Measurements from ENCODE around the gene RIC3.

The RIC3 gene

GRCh38 chr11:8183111-8183510 lies 14.3 kb upstream of the RIC3 start:
- no peak overlapping the region for H4K5ac ChIP-seq (ENCODE audit: low read length)
- H3K56ac ChIP-seq (ENCODE audit: low read length), result no peak overlapping the region
- H3K4me1 ChIP-seq (ENCODE audit: control insufficient read depth, low read depth, low read length), result no peaks in the 10 kb centered on the region
- no peak overlapping the region for H2AK5ac ChIP-seq (ENCODE audit: low read length)
- no CpG with 5 or more reads among the region's 5 CpGs for WGBS (ENCODE audit: extremely low coverage, insufficient coverage, low lambda C conversion rate)
- no peak for DNase-seq
- H3K18ac ChIP-seq (ENCODE audit: low read length), result no peak overlapping the region
- H2BK5ac ChIP-seq (ENCODE audit: low read length), result no peak overlapping the region
- no peak overlapping the region for H3K4me2 ChIP-seq (ENCODE audit: low read length)
- H2BK15ac ChIP-seq (replicated peaks; ENCODE audit: low read depth), result no peak overlapping the region
- no peaks in the 10 kb centered on the region for H3K79me2 ChIP-seq (ENCODE audit: control insufficient read depth, insufficient read depth, low read length)
- H3K27ac ChIP-seq (ENCODE audit: low read depth, low read length), result no peak overlapping the region
- H3K27me3 ChIP-seq (ENCODE audit: insufficient read depth, low read length, poor library complexity), result no peaks in the 10 kb centered on the region
- no peak overlapping the region for H3K4me3 ChIP-seq (ENCODE audit: low read length)
- H2BK120ac ChIP-seq (ENCODE audit: low read depth, low read length), result no peak overlapping the region
- H3K23ac ChIP-seq (ENCODE audit: low read length), result no peak overlapping the region
- H3K4ac ChIP-seq (ENCODE audit: low read depth, low read length), result no peak overlapping the region
- H3K36me3 ChIP-seq (ENCODE audit: control insufficient read depth, insufficient read depth, low read length), result no peaks in the 10 kb centered on the region
- H3K9ac ChIP-seq (ENCODE audit: low read length), result no peak overlapping the region
- H4K8ac ChIP-seq (ENCODE audit: low read depth, low read length), result no peak overlapping the region
- no peaks in the 10 kb centered on the region for H3K79me1 ChIP-seq (ENCODE audit: low read length)

GRCh38 chr11:8180469-8180868 lies 11.6 kb upstream of the RIC3 start:
- no CpG with 5 or more reads among the region's 4 CpGs for WGBS (ENCODE audit: extremely low coverage, insufficient coverage, low lambda C conversion rate)
- no peak for DNase-seq
- Histone ChIP-seq H3K79me2 (ENCODE audit: control insufficient read depth, insufficient read depth, low read length) (no peaks in the 10 kb centered on the region), H3K4me2 (ENCODE audit: low read length) (no peak overlapping the region), H3K27ac (ENCODE audit: low read depth, low read length) (no peak overlapping the region), H3K4me3 (ENCODE audit: low read length) (no peak overlapping the region), H2BK120ac (ENCODE audit: low read depth, low read length) (no peak overlapping the region), H4K5ac (ENCODE audit: low read length) (no peak overlapping the region), H3K56ac (ENCODE audit: low read length) (no peak overlapping the region), H3K23ac (ENCODE audit: low read length) (no peak overlapping the region), H2AK5ac (ENCODE audit: low read length) (no peak overlapping the region), H3K9ac (ENCODE audit: low read length) (no peak overlapping the region), H3K4ac (ENCODE audit: low read depth, low read length) (no peak overlapping the region), H4K8ac (ENCODE audit: low read depth, low read length) (no peak overlapping the region), H2BK15ac (replicated peaks; ENCODE audit: low read depth) (no peak overlapping the region), H3K36me3 (ENCODE audit: control insufficient read depth, insufficient read depth, low read length) (no peaks in the 10 kb centered on the region), H3K79me1 (ENCODE audit: low read length) (no peaks in the 10 kb centered on the region), H2BK5ac (ENCODE audit: low read length) (no peak overlapping the region), H3K18ac (ENCODE audit: low read length) (no peak overlapping the region), H3K27me3 (ENCODE audit: insufficient read depth, low read length, poor library complexity) (no peaks in the 10 kb centered on the region), H3K4me1 (ENCODE audit: control insufficient read depth, low read depth, low read length) (no peaks in the 10 kb centered on the region)

GRCh38 chr11:8178297-8178696 lies 9.5 kb upstream of the RIC3 start:
- no peaks in the 10 kb centered on the region for H3K79me2 ChIP-seq (ENCODE audit: control insufficient read depth, insufficient read depth, low read length)
- H3K4ac ChIP-seq (ENCODE audit: low read depth, low read length), result no peak overlapping the region
- H3K36me3 ChIP-seq (ENCODE audit: control insufficient read depth, insufficient read depth, low read length), result no peaks in the 10 kb centered on the region
- H3K4me3 ChIP-seq (ENCODE audit: low read length), result no peak overlapping the region
- no peak overlapping the region for H2BK5ac ChIP-seq (ENCODE audit: low read length)
- no peaks in the 10 kb centered on the region for H3K27me3 ChIP-seq (ENCODE audit: insufficient read depth, low read length, poor library complexity)
- H2BK120ac ChIP-seq (ENCODE audit: low read depth, low read length), result no peak overlapping the region
- H3K4me1 ChIP-seq (ENCODE audit: control insufficient read depth, low read depth, low read length), result no peaks in the 10 kb centered on the region
- no peaks in the 10 kb centered on the region for H3K79me1 ChIP-seq (ENCODE audit: low read length)
- no peak overlapping the region for H2AK5ac ChIP-seq (ENCODE audit: low read length)
- no peak overlapping the region for H2BK15ac ChIP-seq (replicated peaks; ENCODE audit: low read depth)
- no peak overlapping the region for H3K27ac ChIP-seq (ENCODE audit: low read depth, low read length)
- H3K9ac ChIP-seq (ENCODE audit: low read length), result no peak overlapping the region
- H4K5ac ChIP-seq (ENCODE audit: low read length), result no peak overlapping the region
- H3K4me2 ChIP-seq (ENCODE audit: low read length), result no peak overlapping the region
- H3K18ac ChIP-seq (ENCODE audit: low read length), result no peak overlapping the region
- no CpG with 5 or more reads among the region's 1 CpG for WGBS (ENCODE audit: extremely low coverage, insufficient coverage, low lambda C conversion rate)
- no peak overlapping the region for H4K8ac ChIP-seq (ENCODE audit: low read depth, low read length)
- no peak overlapping the region for H3K56ac ChIP-seq (ENCODE audit: low read length)
- no peak overlapping the region for H3K23ac ChIP-seq (ENCODE audit: low read length)
- peak; percentile 50 for DNase-seq

GRCh38 chr11:8177136-8177535 lies 8.3 kb upstream of the RIC3 start:
- H3K4me2 ChIP-seq (ENCODE audit: low read length), result no peak overlapping the region
- no peaks in the 10 kb centered on the region for H3K79me2 ChIP-seq (ENCODE audit: control insufficient read depth, insufficient read depth, low read length)
- H3K4ac ChIP-seq (ENCODE audit: low read depth, low read length), result no peak overlapping the region
- no CpG with 5 or more reads among the region's 5 CpGs for WGBS (ENCODE audit: extremely low coverage, insufficient coverage, low lambda C conversion rate)
- H2AK5ac ChIP-seq (ENCODE audit: low read length), result no peak overlapping the region
- H4K5ac ChIP-seq (ENCODE audit: low read length), result no peak overlapping the region
- H3K27ac ChIP-seq (ENCODE audit: low read depth, low read length), result no peak overlapping the region
- H2BK120ac ChIP-seq (ENCODE audit: low read depth, low read length), result no peak overlapping the region
- DNase-seq, result no peak
- H3K79me1 ChIP-seq (ENCODE audit: low read length), result no peaks in the 10 kb centered on the region
- no peak overlapping the region for H3K56ac ChIP-seq (ENCODE audit: low read length)
- H2BK15ac ChIP-seq (replicated peaks; ENCODE audit: low read depth), result no peak overlapping the region
- H4K8ac ChIP-seq (ENCODE audit: low read depth, low read length), result no peak overlapping the region
- H2BK5ac ChIP-seq (ENCODE audit: low read length), result no peak overlapping the region
- no peak overlapping the region for H3K23ac ChIP-seq (ENCODE audit: low read length)
- no peaks in the 10 kb centered on the region for H3K4me1 ChIP-seq (ENCODE audit: control insufficient read depth, low read depth, low read length)
- no peaks in the 10 kb centered on the region for H3K36me3 ChIP-seq (ENCODE audit: control insufficient read depth, insufficient read depth, low read length)
- no peaks in the 10 kb centered on the region for H3K27me3 ChIP-seq (ENCODE audit: insufficient read depth, low read length, poor library complexity)
- H3K4me3 ChIP-seq (ENCODE audit: low read length), result no peak overlapping the region
- no peak overlapping the region for H3K18ac ChIP-seq (ENCODE audit: low read length)
- no peak overlapping the region for H3K9ac ChIP-seq (ENCODE audit: low read length)

GRCh38 chr11:8167796-8168195 lies 1.0 kb downstream of the RIC3 start:
- Histone ChIP-seq H3K56ac (ENCODE audit: low read length) (no peak overlapping the region), H3K27me3 (ENCODE audit: insufficient read depth, low read length, poor library complexity) (no peaks in the 10 kb centered on the region), H2BK120ac (ENCODE audit: low read depth, low read length) (no peak overlapping the region), H3K4me1 (ENCODE audit: control insufficient read depth, low read depth, low read length) (peaks cover 3% of the 10 kb centered on the region), H4K5ac (ENCODE audit: low read length) (no peak overlapping the region), H2AK5ac (ENCODE audit: low read length) (no peak overlapping the region), H4K8ac (ENCODE audit: low read depth, low read length) (no peak overlapping the region), H3K79me2 (ENCODE audit: control insufficient read depth, insufficient read depth, low read length) (peaks cover 4% of the 10 kb centered on the region), H3K36me3 (ENCODE audit: control insufficient read depth, insufficient read depth, low read length) (no peaks in the 10 kb centered on the region), H3K23ac (ENCODE audit: low read length) (no peak overlapping the region), H3K4ac (ENCODE audit: low read depth, low read length) (no peak overlapping the region), H3K79me1 (ENCODE audit: low read length) (peaks cover 2% of the 10 kb centered on the region), H3K18ac (ENCODE audit: low read length) (no peak overlapping the region), H3K9ac (ENCODE audit: low read length) (no peak overlapping the region), H2BK5ac (ENCODE audit: low read length) (no peak overlapping the region), H3K4me2 (ENCODE audit: low read length) (no peak overlapping the region), H3K27ac (ENCODE audit: low read depth, low read length) (no peak overlapping the region), H3K4me3 (ENCODE audit: low read length) (no peak overlapping the region), H2BK15ac (replicated peaks; ENCODE audit: low read depth) (no peak overlapping the region)
- DNase-seq, result no peak
- WGBS (ENCODE audit: extremely low coverage, insufficient coverage, low lambda C conversion rate), result no CpG with 5 or more reads among the region's 4 CpGs

GRCh38 chr11:8164746-8165145 lies 4.1 kb downstream of the RIC3 start:
- no peak overlapping the region for H3K23ac ChIP-seq (ENCODE audit: low read length)
- no peak overlapping the region for H3K56ac ChIP-seq (ENCODE audit: low read length)
- H2BK120ac ChIP-seq (ENCODE audit: low read depth, low read length), result no peak overlapping the region
- H3K4me2 ChIP-seq (ENCODE audit: low read length), result no peak overlapping the region
- no peak overlapping the region for H3K18ac ChIP-seq (ENCODE audit: low read length)
- H3K9ac ChIP-seq (ENCODE audit: low read length), result no peak overlapping the region
- H3K4ac ChIP-seq (ENCODE audit: low read depth, low read length), result no peak overlapping the region
- peaks cover 6% of the 10 kb centered on the region for H3K79me2 ChIP-seq (ENCODE audit: control insufficient read depth, insufficient read depth, low read length)
- peaks cover 2% of the 10 kb centered on the region for H3K79me1 ChIP-seq (ENCODE audit: low read length)
- no peaks in the 10 kb centered on the region for H3K27me3 ChIP-seq (ENCODE audit: insufficient read depth, low read length, poor library complexity)
- H2BK15ac ChIP-seq (replicated peaks; ENCODE audit: low read depth), result no peak overlapping the region
- H3K4me3 ChIP-seq (ENCODE audit: low read length), result no peak overlapping the region
- peaks cover 3% of the 10 kb centered on the region for H3K4me1 ChIP-seq (ENCODE audit: control insufficient read depth, low read depth, low read length)
- H2AK5ac ChIP-seq (ENCODE audit: low read length), result no peak overlapping the region
- H3K36me3 ChIP-seq (ENCODE audit: control insufficient read depth, insufficient read depth, low read length), result no peaks in the 10 kb centered on the region
- DNase-seq, result no peak
- H4K5ac ChIP-seq (ENCODE audit: low read length), result no peak overlapping the region
- H2BK5ac ChIP-seq (ENCODE audit: low read length), result no peak overlapping the region
- no peak overlapping the region for H3K27ac ChIP-seq (ENCODE audit: low read depth, low read length)
- H4K8ac ChIP-seq (ENCODE audit: low read depth, low read length), result no peak overlapping the region

Data from mesendoderm (in vitro differentiated cells).